Neural progenitor cell (in vitro differentiated cells): Measurements from ENCODE around the gene COG5. TPM values are rescaled to one million over a fixed set of nuclear protein-coding genes. Genes with fewer than 3 reads are reported as not detected.

Experiments
- DNase-seq: peaks from one replicate; pipeline ENCODE4 v3.0.0-alpha.2; 2016; ENCODE audit warnings: low spot score
- H2AFZ ChIP-seq: fragments of 200-600 bp; sonication (generic); replicated peaks from 2 replicates; pipeline ENCODE4 v1.6.1; 2016; ENCODE audit warnings: antibody characterized with exemption
- H3F3A ChIP-seq: fragments of 200-600 bp; sonication (generic); 2 replicates; pipeline ENCODE4 v1.6.1; 2016; ENCODE audit warnings: antibody characterized with exemption, low read depth
- H3K27ac ChIP-seq: fragments of 200-600 bp; sonication (generic); 2 replicates; pipeline ENCODE4 v1.5.1; 2016; ENCODE audit warnings: mild to moderate bottlenecking
- H3K27me3 ChIP-seq: fragments of 200-600 bp; sonication (generic); 2 replicates; pipeline ENCODE4 v1.6.1; 2016; ENCODE audit warnings: mild to moderate bottlenecking, moderate library complexity
- H3K36me3 ChIP-seq: fragments of 200-600 bp; sonication (generic); 2 replicates; pipeline ENCODE4 v1.5.1; 2016
- H3K4me1 ChIP-seq: fragments of 200-600 bp; sonication (generic); 2 replicates; pipeline ENCODE4 v1.6.1; 2016; ENCODE audit warnings: mixed run types
- H3K4me2 ChIP-seq: fragments of 200-600 bp; sonication (generic); 2 replicates; pipeline ENCODE4 v1.6.1; 2016
- H3K4me3 ChIP-seq: fragments of 200-600 bp; sonication (generic); 2 replicates; pipeline ENCODE4 v1.5.1; 2016
- H3K79me2 ChIP-seq: fragments of 200-600 bp; sonication (generic); 2 replicates; pipeline ENCODE4 v1.6.1; 2016; ENCODE audit warnings: low read depth
- H3K9ac ChIP-seq: fragments of 200-600 bp; sonication (generic); 2 replicates; pipeline ENCODE4 v1.6.1; 2016
- H3K9me3 ChIP-seq: fragments of 200-600 bp; sonication (generic); 2 replicates; pipeline ENCODE4 v1.5.1; 2016; ENCODE audit warnings: low read depth
- H4K20me1 ChIP-seq: fragments of 200-600 bp; sonication (generic); 2 replicates; pipeline ENCODE4 v1.6.1; 2016; ENCODE audit warnings: low read depth
- H3K27ac Mint-ChIP-seq: 3 replicates; pipeline ENCODE4 v1.8.0; 2021; ENCODE audit warnings: mixed read lengths
- H3K27me3 Mint-ChIP-seq: 2 replicates; pipeline ENCODE4 v1.8.0; 2022; ENCODE audit warnings: low read depth, mild to moderate bottlenecking, inconsistent platforms, moderate library complexity, mixed read lengths; ENCODE audit not compliant: insufficient read depth
- H3K36me3 Mint-ChIP-seq: 3 replicates; pipeline ENCODE4 v1.8.0; 2021; ENCODE audit warnings: mixed read lengths
- H3K4me1 Mint-ChIP-seq: 3 replicates; pipeline ENCODE4 v1.8.0; 2021; ENCODE audit warnings: mixed read lengths
- H3K4me3 Mint-ChIP-seq: 3 replicates; pipeline ENCODE4 v1.8.0; 2021; ENCODE audit warnings: mild to moderate bottlenecking, moderate library complexity, mixed read lengths
- H3K9me3 Mint-ChIP-seq: 3 replicates; pipeline ENCODE4 v1.8.0; 2020; ENCODE audit warnings: mixed read lengths
- CTCF ChIP-seq: fragments of 200-600 bp; sonication (generic); IDR thresholded peaks from 2 replicates; pipeline ENCODE4 v1.5.1; 2017; ENCODE audit warnings: antibody characterized with exemption, mild to moderate bottlenecking
- EZH2 ChIP-seq: fragments of 200-600 bp; sonication (generic); IDR thresholded peaks from 2 replicates; pipeline ENCODE4 v1.6.1; 2017; ENCODE audit warnings: antibody characterized with exemption, mild to moderate bottlenecking, moderate library complexity
- EZH2phosphoT487 ChIP-seq: fragments of 200-600 bp; sonication (generic); IDR thresholded peaks from 2 replicates; pipeline ENCODE4 v1.6.1; 2017; ENCODE audit warnings: antibody characterized with exemption
- total RNA-seq: library from RNA; depleted of rRNA; stranded (reverse); fragments of >200 nt; gene quantifications from 2 replicates; pipeline ENCODE4 v1.2.3, GENCODE V29; 2015; ENCODE audit warnings: low replicate concordance

Gene COG5
- total RNA-seq, 1 donor from 2014 or later: 90.5 TPM

GRCh38 chr7:107164092-107164491 is 399.6 kb downstream of the COG5 start:
- no peaks in the 10 kb centered on the region for H3K9me3 Mint-ChIP-seq
- peaks cover 17% of the 10 kb centered on the region for H3F3A ChIP-seq
- no peaks in the 10 kb centered on the region for H3K9me3 ChIP-seq
- no peak overlapping the region for H3K27ac ChIP-seq
- no peaks in the 10 kb centered on the region for H3K79me2 ChIP-seq
- H3K4me1 ChIP-seq: peaks cover 10% of the 10 kb centered on the region
- peaks cover 13% of the 10 kb centered on the region for H3K4me1 Mint-ChIP-seq
- H3K36me3 ChIP-seq: no peaks in the 10 kb centered on the region
- TF ChIP-seq EZH2 (no peak), EZH2phosphoT487 (no peak), CTCF (no peak)
- no peak overlapping the region for H3K27ac Mint-ChIP-seq
- no peaks in the 10 kb centered on the region for H3K27me3 Mint-ChIP-seq
- no peaks in the 10 kb centered on the region for H4K20me1 ChIP-seq
- H3K4me2 ChIP-seq: no peak overlapping the region
- H2AFZ ChIP-seq: no peak overlapping the region
- no peak overlapping the region for H3K4me3 ChIP-seq
- no peak for DNase-seq
- H3K36me3 Mint-ChIP-seq: no peaks in the 10 kb centered on the region
- no peak overlapping the region for H3K4me3 Mint-ChIP-seq
- H3K9ac ChIP-seq: no peak overlapping the region
- no peaks in the 10 kb centered on the region for H3K27me3 ChIP-seq

- no peaks in the 10 kb centered on the region for H3K27me3 ChIP-seq
- no peaks in the 10 kb centered on the region for H3K9me3 Mint-ChIP-seq
- H3F3A ChIP-seq: peaks cover 6% of the 10 kb centered on the region
Measured at GRCh38 chr7:107162475-107162874, 401.2 kb downstream of the COG5 start.

GRCh38 chr7:107161415-107161814 is 402.3 kb downstream of the COG5 start:
- TF ChIP-seq CTCF (no peak), EZH2phosphoT487 (no peak), EZH2 (no peak)
- H3K27ac Mint-ChIP-seq: no peak overlapping the region

More at GRCh38 chr7:107162475-107162874, 401.2 kb downstream of the COG5 start:
- H3K4me3 ChIP-seq: no peak overlapping the region
- TF ChIP-seq EZH2 (no peak), EZH2phosphoT487 (no peak), CTCF (no peak)
- H3K4me1 Mint-ChIP-seq: peaks cover 13% of the 10 kb centered on the region
- no peaks in the 10 kb centered on the region for H3K36me3 Mint-ChIP-seq
- no peak overlapping the region for H3K27ac ChIP-seq
- no peak for DNase-seq
- no peak overlapping the region for H3K4me3 Mint-ChIP-seq
- H3K27ac Mint-ChIP-seq: no peak overlapping the region
- no peaks in the 10 kb centered on the region for H3K27me3 Mint-ChIP-seq
- H3K9ac ChIP-seq: no peak overlapping the region
- H3K36me3 ChIP-seq: no peaks in the 10 kb centered on the region
- no peaks in the 10 kb centered on the region for H3K9me3 ChIP-seq
- H3K4me1 ChIP-seq: peaks cover 10% of the 10 kb centered on the region
- H3K79me2 ChIP-seq: no peaks in the 10 kb centered on the region
- no peak overlapping the region for H2AFZ ChIP-seq
- H3K4me2 ChIP-seq: no peak overlapping the region
- H4K20me1 ChIP-seq: no peaks in the 10 kb centered on the region

More at GRCh38 chr7:107161415-107161814, 402.3 kb downstream of the COG5 start:
- no peak overlapping the region for H3K4me3 ChIP-seq
- no peaks in the 10 kb centered on the region for H3K79me2 ChIP-seq
- no peaks in the 10 kb centered on the region for H3K9me3 Mint-ChIP-seq
- no peak overlapping the region for H3K27ac ChIP-seq
- H3K27me3 ChIP-seq: no peaks in the 10 kb centered on the region
- no peaks in the 10 kb centered on the region for H3F3A ChIP-seq
- H3K4me3 Mint-ChIP-seq: no peak overlapping the region
- H3K9me3 ChIP-seq: no peaks in the 10 kb centered on the region
- H3K27me3 Mint-ChIP-seq: no peaks in the 10 kb centered on the region
- H3K4me2 ChIP-seq: no peak overlapping the region
- peaks cover under 1% of the 10 kb centered on the region for H3K4me1 ChIP-seq
- H2AFZ ChIP-seq: no peak overlapping the region
- peaks cover 4% of the 10 kb centered on the region for H3K4me1 Mint-ChIP-seq
- DNase-seq: no peak
- H4K20me1 ChIP-seq: no peaks in the 10 kb centered on the region
- H3K9ac ChIP-seq: no peak overlapping the region
- H3K36me3 Mint-ChIP-seq: peaks cover 3% of the 10 kb centered on the region
- no peaks in the 10 kb centered on the region for H3K36me3 ChIP-seq
